H9 (cell line): Measurements from ENCODE around the gene FRY. TPM values are rescaled to one million over a fixed set of nuclear protein-coding genes. Genes with fewer than 3 reads are reported as not detected.

ENCODE experiments used
- DNase-seq: peaks from one replicate; pipeline ENCODE4 v3.0.0-alpha.2; 2017
- H2AFZ ChIP-seq: one replicate; pipeline ENCODE4 v1.6.1; 2013; ENCODE audit warnings: mild to moderate bottlenecking, low read length, control low read depth, moderate library complexity
- H2AK5ac ChIP-seq: 2 replicates; pipeline ENCODE4 v1.6.1; 2013; ENCODE audit warnings: low read length, control low read depth, mixed read lengths; ENCODE audit not compliant: insufficient read length
- H2BK120ac ChIP-seq: one replicate; pipeline ENCODE4 v1.6.1; 2013; ENCODE audit warnings: low read depth, mild to moderate bottlenecking, low read length, control low read depth, inconsistent platforms; ENCODE audit not compliant: poor library complexity, severe bottlenecking
- H2BK12ac ChIP-seq: 2 replicates; pipeline ENCODE4 v1.6.1; 2013; ENCODE audit warnings: low read length, control low read depth, mixed read lengths, low read depth; ENCODE audit not compliant: insufficient read length
- H2BK15ac ChIP-seq: 2 replicates; pipeline ENCODE4 v1.6.1; 2013; ENCODE audit warnings: low read depth, low read length, control low read depth
- H2BK20ac ChIP-seq: one replicate; pipeline ENCODE4 v1.6.1; 2013; ENCODE audit warnings: low read depth, mild to moderate bottlenecking, low read length, control low read depth, inconsistent platforms; ENCODE audit not compliant: poor library complexity, severe bottlenecking
- H2BK5ac ChIP-seq: 2 replicates; pipeline ENCODE4 v1.6.1; 2013; ENCODE audit warnings: low read length, control low read depth, mixed read lengths; ENCODE audit not compliant: insufficient read length
- H3K14ac ChIP-seq: 2 replicates; pipeline ENCODE4 v1.6.1; 2013; ENCODE audit warnings: low read length, control low read depth; ENCODE audit not compliant: insufficient read depth
- H3K18ac ChIP-seq: 2 replicates; pipeline ENCODE4 v1.6.1; 2013; ENCODE audit warnings: low read depth, mild to moderate bottlenecking, mixed read lengths, low read length, control low read depth; ENCODE audit not compliant: insufficient read length
- H3K23ac ChIP-seq: 2 replicates; pipeline ENCODE4 v1.6.1; 2013; ENCODE audit warnings: low read length, control low read depth, mixed read lengths, low read depth; ENCODE audit not compliant: insufficient read length
- H3K23me2 ChIP-seq: 2 replicates; pipeline ENCODE4 v1.6.1; 2013; ENCODE audit warnings: low read depth, mild to moderate bottlenecking, mixed read lengths, low read length, control low read depth; ENCODE audit not compliant: insufficient read length, poor library complexity, severe bottlenecking
- H3K27ac ChIP-seq: 2 replicates; pipeline ENCODE4 v1.5.1; 2013; ENCODE audit warnings: low read length, control low read depth, mixed read lengths, low read depth; ENCODE audit not compliant: insufficient read length
- H3K27me3 ChIP-seq: 2 replicates; pipeline ENCODE4 v1.6.1; 2013; ENCODE audit warnings: low read length, control low read depth, inconsistent platforms; ENCODE audit not compliant: insufficient read depth
- H3K4ac ChIP-seq: 2 replicates; pipeline ENCODE4 v1.6.1; 2013; ENCODE audit warnings: low read depth, mild to moderate bottlenecking, control low read depth, inconsistent platforms, low read length, moderate library complexity
- H3K4me1 ChIP-seq: 2 replicates; pipeline ENCODE4 v1.6.1; 2013; ENCODE audit warnings: low read length, control low read depth, inconsistent platforms; ENCODE audit not compliant: insufficient read depth
- H3K4me2 ChIP-seq: 2 replicates; pipeline ENCODE4 v1.6.1; 2013; ENCODE audit warnings: low read length, control low read depth, mixed read lengths; ENCODE audit not compliant: insufficient read length, insufficient read depth
- H3K56ac ChIP-seq: 2 replicates; pipeline ENCODE4 v1.6.1; 2013; ENCODE audit warnings: low read depth, mild to moderate bottlenecking, mixed read lengths, low read length, control low read depth; ENCODE audit not compliant: insufficient read length
- H3K79me1 ChIP-seq: 2 replicates; pipeline ENCODE4 v1.6.1; 2013; ENCODE audit warnings: low read depth, mild to moderate bottlenecking, moderate library complexity, low read length, control low read depth, inconsistent platforms; ENCODE audit not compliant: insufficient read depth, poor library complexity, severe bottlenecking
- H3K79me2 ChIP-seq: 2 replicates; pipeline ENCODE4 v1.6.1; 2013; ENCODE audit warnings: low read length, control low read depth, inconsistent platforms; ENCODE audit not compliant: insufficient read depth
- H3K9ac ChIP-seq: 2 replicates; pipeline ENCODE4 v1.6.1; 2013; ENCODE audit warnings: low read length, control low read depth, mixed read lengths; ENCODE audit not compliant: insufficient read length; ENCODE audit errors: extremely low read depth
- H3K9me3 ChIP-seq: one replicate; pipeline ENCODE4 v1.6.1; 2013; ENCODE audit warnings: low read depth, low read length, inconsistent platforms; ENCODE audit not compliant: control insufficient read depth
- H3T11ph ChIP-seq: one replicate; pipeline ENCODE4 v1.6.1; 2013; ENCODE audit warnings: mild to moderate bottlenecking, low read length, control low read depth, inconsistent platforms
- H4K20me1 ChIP-seq: one replicate; pipeline ENCODE4 v1.6.1; 2013; ENCODE audit not compliant: control insufficient read depth, insufficient read length, insufficient read depth
- H4K5ac ChIP-seq: 2 replicates; pipeline ENCODE4 v1.6.1; 2013; ENCODE audit warnings: low read depth, mild to moderate bottlenecking, mixed read lengths, low read length, control low read depth; ENCODE audit not compliant: insufficient read length
- H4K8ac ChIP-seq: replicated peaks from 2 replicates; pipeline ENCODE4 v1.6.1; 2013; ENCODE audit warnings: low read length, control low read depth, mixed read lengths, low read depth; ENCODE audit not compliant: insufficient read length
- H4K91ac ChIP-seq: 2 replicates; pipeline ENCODE4 v1.6.1; 2013; ENCODE audit warnings: low read depth, mild to moderate bottlenecking, moderate library complexity, mixed read lengths, low read length, control low read depth; ENCODE audit not compliant: insufficient read length
- H3K27ac Mint-ChIP-seq, 3 experiments: 2 replicates in 2 of 3; 3 replicates in 1 of 3; pipeline ENCODE4 v1.8.0; 2020 to 2021; ENCODE audit warnings: mixed read lengths in 3 of 3, mild to moderate bottlenecking in 1 of 3, moderate library complexity in 1 of 3
- H3K27me3 Mint-ChIP-seq: 2 replicates; pipeline ENCODE4 v1.8.0; 2021; ENCODE audit warnings: low read depth, mild to moderate bottlenecking, moderate library complexity, mixed read lengths
- H3K36me3 Mint-ChIP-seq, 3 experiments: 2 replicates in 2 of 3; 3 replicates in 1 of 3; pipeline ENCODE4 v1.8.0; 2020 to 2021; ENCODE audit warnings: low read depth in 3 of 3, mixed read lengths in 3 of 3; ENCODE audit not compliant: insufficient read depth in 1 of 3
- H3K4me1 Mint-ChIP-seq, 2 experiments: 2 replicates each; pipeline ENCODE4 v1.8.0; 2020; ENCODE audit warnings: mixed read lengths in 2 of 2
- H3K4me3 Mint-ChIP-seq, 2 experiments: 2 replicates in 1 of 2; 3 replicates in 1 of 2; pipeline ENCODE4 v1.8.0; 2020 to 2021; ENCODE audit warnings: mild to moderate bottlenecking in 2 of 2, mixed read lengths in 2 of 2, moderate library complexity in 1 of 2
- H3K9me3 Mint-ChIP-seq, 2 experiments: 2 replicates in 1 of 2; 3 replicates in 1 of 2; pipeline ENCODE4 v1.8.0; 2020; ENCODE audit warnings: mild to moderate bottlenecking in 2 of 2, mixed read lengths in 2 of 2, moderate library complexity in 1 of 2
- CTCF ChIP-seq: fragments of 200-600 bp; sonication (generic); conservative IDR thresholded peaks from 3 replicates; pipeline ENCODE4 v1.8.0; 2021; ENCODE audit warnings: antibody characterized with exemption, mild to moderate bottlenecking
- WGBS: extraction: QIAGEN DNeasy Blood & Tissue Kit; methylation state at CpG from one replicate; pipeline ENCODE4 v1.1.7; 2013; ENCODE audit warnings: missing lambda C conversion rate, low lambda C conversion rate, mixed read lengths; ENCODE audit not compliant: insufficient read length; ENCODE audit errors: extremely low coverage; 5-methylcytosine and 5-hydroxymethylcytosine counted together
- total RNA-seq: library from RNA; stranded (reverse); gene quantifications from 2 replicates; pipeline ENCODE4 v1.2.1, GENCODE V29; 2021

Gene FRY
- total RNA-seq, 1 experiment from 2014 or later: 5.2 TPM

- no peaks in the 10 kb centered on the region for H3K27me3 Mint-ChIP-seq
- peak overlapping the region in 1 of 3 experiments; percentile 70; a peak in 1 of 7 replicates for H3K27ac Mint-ChIP-seq
- Histone ChIP-seq H3K14ac (no peak overlapping the region), H3K9me3 (no peaks in the 10 kb centered on the region), H3K27ac (no peak overlapping the region), H3K4me2 (no peak overlapping the region), H4K8ac (no peak overlapping the region), H3K23ac (no peak overlapping the region), H2BK15ac (no peak overlapping the region), H4K20me1 (no peaks in the 10 kb centered on the region), H2BK5ac (no peak overlapping the region), H3K9ac (no peak overlapping the region), H3K79me1 (no peaks in the 10 kb centered on the region), H3K4ac (no peak overlapping the region), H3K4me1 (no peaks in the 10 kb centered on the region), H4K91ac (no peak overlapping the region), H2BK20ac (no peak overlapping the region), H2BK12ac (no peak overlapping the region), H3K18ac (no peak overlapping the region), H3K27me3 (no peaks in the 10 kb centered on the region), H4K5ac (no peak overlapping the region), H2AFZ (no peak overlapping the region), H3K79me2 (no peaks in the 10 kb centered on the region), H3K23me2 (no peaks in the 10 kb centered on the region), H2BK120ac (no peak overlapping the region), H3K56ac (no peak overlapping the region), H3T11ph (no peak overlapping the region), H2AK5ac (no peak overlapping the region)
- peaks cover 0 to 6% of the 10 kb centered on the region in 2 experiments; a peak in 2 of 4 replicates for H3K4me1 Mint-ChIP-seq
- no peak overlapping the region for H3K4me3 Mint-ChIP-seq
- no peak for TF ChIP-seq CTCF
- peaks cover 5 to 7% of the 10 kb centered on the region in 2 experiments; a peak in 3 of 5 replicates for H3K9me3 Mint-ChIP-seq
- no peak for DNase-seq
- no CpG with 5 or more reads among the region's 3 CpGs for WGBS
- peaks cover 2 to 14% (median 2%) of the 10 kb centered on the region in 3 experiments; a peak in 3 of 7 replicates for H3K36me3 Mint-ChIP-seq
Observed at GRCh38 chr13:32002873-32003272, 28.7 kb upstream of the FRY start.
